HFF-Myc (cell line): ENCODE measurements around the gene ITIH2.
"Not testable (repeated sequence)": the region's sequence is repeated elsewhere in the genome, so short reads cannot be mapped to it uniquely, and the experiment has no call there.

Experiments used
- DNase-seq: peaks from one replicate; pipeline ENCODE4 v3.0.0-alpha.2; 2011; ENCODE audit warnings: low read depth; ENCODE audit errors: extremely low read depth
- H3K4me3 ChIP-seq: replicated peaks from 2 replicates; pipeline ENCODE4 v1.5.1; 2011; ENCODE audit warnings: low read depth, mild to moderate bottlenecking, control low read depth, low read length
- TF ChIP-seq, protein P1 (sequence below): IDR thresholded peaks from 2 replicates; pipeline ENCODE4 v1.5.1; 2012; ENCODE audit warnings: mild to moderate bottlenecking, low read depth, low read length, control low read depth; ENCODE audit errors: missing control alignments

ITIH2 gene

DNA sequence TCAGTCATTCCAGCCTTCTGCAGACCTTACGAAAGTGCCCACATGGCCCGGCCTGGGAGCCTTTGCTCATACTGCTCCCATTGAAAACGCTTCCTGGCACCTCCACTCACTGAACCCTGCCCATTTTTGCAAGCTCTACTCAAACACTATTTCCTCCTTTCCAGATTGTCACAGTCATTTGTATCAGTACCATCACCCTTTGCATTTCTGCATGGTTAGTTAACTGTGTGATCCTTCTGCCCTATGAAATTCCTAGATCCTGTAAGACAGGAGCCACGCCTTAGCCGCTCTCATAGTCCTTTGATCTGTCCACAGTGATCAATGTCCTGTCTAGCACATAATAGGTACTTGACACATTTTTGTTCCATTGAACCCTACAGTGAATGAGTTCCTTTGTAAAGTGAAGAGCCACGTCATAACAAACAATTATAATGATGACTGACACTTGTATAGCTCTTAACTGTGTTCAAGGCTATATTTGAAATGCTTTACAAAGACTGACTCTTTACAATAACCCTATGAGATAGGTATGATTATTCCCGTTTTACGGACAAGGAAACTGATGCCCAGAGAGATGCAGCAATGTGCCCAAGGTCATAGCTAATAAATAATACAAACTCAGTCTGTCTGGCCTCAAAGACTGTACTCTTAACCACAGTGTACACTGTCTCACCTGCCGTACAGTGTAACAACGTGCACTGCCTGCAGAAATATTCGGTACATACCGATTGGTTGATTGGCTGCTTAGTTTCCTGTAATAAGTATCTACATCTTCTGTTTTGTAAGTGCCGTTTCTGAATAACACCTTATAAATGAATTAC, 16.6 kb upstream of the ITIH2 start:
- DNase-seq = no peak
- TF ChIP-seq, protein P1, sequence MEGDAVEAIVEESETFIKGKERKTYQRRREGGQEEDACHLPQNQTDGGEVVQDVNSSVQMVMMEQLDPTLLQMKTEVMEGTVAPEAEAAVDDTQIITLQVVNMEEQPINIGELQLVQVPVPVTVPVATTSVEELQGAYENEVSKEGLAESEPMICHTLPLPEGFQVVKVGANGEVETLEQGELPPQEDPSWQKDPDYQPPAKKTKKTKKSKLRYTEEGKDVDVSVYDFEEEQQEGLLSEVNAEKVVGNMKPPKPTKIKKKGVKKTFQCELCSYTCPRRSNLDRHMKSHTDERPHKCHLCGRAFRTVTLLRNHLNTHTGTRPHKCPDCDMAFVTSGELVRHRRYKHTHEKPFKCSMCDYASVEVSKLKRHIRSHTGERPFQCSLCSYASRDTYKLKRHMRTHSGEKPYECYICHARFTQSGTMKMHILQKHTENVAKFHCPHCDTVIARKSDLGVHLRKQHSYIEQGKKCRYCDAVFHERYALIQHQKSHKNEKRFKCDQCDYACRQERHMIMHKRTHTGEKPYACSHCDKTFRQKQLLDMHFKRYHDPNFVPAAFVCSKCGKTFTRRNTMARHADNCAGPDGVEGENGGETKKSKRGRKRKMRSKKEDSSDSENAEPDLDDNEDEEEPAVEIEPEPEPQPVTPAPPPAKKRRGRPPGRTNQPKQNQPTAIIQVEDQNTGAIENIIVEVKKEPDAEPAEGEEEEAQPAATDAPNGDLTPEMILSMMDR = no peak
- H3K4me3 ChIP-seq = no peak overlapping the region

DNA sequence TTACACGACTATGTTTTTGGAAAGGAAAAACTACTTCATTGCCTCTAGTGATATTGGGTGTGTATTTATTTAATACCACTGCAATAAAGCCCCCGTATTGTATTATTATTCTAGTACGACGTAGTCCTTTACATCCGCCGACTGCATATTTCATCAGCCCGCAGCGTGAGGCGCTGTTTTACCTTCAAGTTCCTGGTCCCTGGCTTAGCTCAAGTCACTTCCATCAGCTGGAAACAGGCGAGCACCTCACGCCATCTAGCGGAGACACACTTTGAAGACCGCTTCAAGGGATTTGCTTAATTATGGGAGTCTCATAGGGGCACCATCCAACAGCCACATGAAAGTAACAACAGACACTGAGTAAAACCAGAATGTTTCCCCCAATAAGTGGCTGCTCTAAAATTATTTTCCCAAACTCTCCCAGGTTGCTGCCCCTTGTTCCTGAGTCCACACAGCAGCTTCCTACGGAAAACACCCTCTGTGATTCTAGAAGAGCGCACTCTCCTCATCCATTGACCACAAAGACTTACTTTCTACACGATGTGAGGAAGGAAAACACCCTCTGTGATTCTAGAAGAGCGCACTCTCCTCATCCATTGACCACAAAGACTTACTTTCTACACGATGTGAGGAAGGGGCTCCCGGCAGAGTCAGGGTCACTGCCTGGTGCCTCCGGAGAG, 15.7 kb upstream of the ITIH2 start:
- TF ChIP-seq, protein P1 = peak; percentile 84
- no peak overlapping the region for H3K4me3 ChIP-seq
- peak; percentile 60 for DNase-seq

DNA sequence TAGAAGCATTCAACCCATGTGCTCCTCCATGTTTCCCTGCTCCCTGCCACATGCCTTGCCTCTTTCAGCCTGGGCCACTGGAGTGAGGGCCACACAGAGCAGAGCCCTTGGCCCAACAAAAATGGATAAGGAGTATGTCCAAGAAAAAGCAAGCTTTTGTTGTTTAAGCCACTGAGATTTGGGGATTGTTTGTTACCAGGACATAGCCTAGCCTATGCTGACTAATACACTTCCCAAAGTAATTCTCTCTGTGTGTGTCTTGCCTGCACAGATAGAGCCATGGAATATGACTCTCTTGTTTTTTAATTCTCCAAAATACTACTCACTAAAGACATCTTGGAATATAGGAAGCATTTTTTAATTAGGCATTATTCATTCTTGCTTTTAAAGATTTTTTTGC, 13.5 kb upstream of the ITIH2 start:
- H3K4me3 ChIP-seq = no peak overlapping the region
- no peak for DNase-seq
- TF ChIP-seq, protein P1 = no peak

DNA sequence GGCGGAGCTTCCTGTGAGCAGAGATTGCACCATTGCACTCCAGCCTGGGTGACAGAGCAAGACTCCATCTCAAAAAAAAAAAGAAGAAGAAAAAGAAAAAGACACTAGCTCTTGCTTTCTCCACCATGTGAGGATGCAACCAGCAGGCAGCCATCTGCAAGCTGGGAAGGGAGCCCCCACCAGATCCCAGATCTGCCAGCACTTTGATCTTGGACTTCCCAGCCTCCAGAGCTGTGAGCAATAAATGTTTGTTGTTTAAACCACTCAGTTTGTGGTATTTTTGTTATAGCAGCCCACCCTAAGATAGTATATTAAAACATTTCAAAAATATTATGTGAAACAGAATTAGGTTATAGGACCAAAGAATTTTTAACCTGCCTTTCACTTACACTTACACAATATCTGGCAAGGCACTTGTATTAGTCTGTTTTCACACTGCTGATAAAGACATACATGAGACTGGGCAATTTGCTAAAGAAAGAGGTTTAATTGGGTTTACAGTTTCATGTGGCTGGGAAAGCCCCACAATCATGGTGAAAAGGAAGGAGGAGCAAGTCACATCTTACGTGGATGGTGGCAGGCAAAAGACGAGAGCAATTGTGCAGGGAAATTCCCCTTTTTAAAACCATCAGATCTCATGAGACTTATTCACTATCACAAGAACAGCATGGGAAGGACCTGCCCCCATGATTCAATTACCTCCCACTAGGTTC, 12.1 kb upstream of the ITIH2 start:
- not testable (repeated sequence) for DNase-seq

DNA sequence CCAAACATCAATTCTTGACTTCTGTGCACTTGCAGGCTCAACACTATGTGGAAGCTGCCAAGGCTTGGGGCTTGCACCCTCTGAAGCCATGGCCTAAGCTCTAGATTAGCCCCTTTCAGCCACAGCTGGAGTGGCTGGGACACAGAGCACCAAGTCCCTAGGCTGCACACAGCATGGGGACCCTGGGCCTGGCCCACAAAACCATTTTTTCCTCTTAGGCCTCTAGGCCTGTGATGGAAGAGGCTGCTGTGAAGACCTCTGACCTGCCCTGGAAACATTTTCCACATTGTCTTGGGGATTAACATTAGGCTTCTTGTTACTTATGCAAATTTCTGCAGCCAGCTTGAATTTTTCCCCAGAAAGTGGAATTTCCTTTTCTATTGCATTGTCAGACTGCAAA, 10.7 kb upstream of the ITIH2 start:
- H3K4me3 ChIP-seq, DNase-seq: not testable (repeated sequence)

More for the DNA sequence above, 12.1 kb upstream of the ITIH2 start:
- not testable (repeated sequence) for H3K4me3 ChIP-seq

DNA sequence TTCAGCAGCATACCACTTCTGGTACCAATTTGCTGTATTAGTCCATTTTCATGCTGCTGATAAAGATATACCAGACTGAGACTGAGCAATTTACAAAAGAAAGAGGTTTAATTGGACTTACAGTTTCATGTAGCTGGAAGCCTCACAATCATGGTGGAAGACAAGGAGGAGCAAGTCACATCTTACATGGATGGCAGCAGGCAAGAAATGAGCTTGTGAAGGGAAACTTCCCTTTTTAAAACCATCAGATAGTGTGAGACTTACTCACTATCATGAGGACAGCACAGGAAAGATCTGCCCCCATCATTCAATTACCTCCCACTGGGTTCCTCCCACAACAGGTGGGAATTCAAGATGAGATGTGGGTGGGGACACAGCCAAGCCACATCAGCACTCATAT, 9.9 kb upstream of the ITIH2 start:
- not testable (repeated sequence) for H3K4me3 ChIP-seq, DNase-seq

DNA sequence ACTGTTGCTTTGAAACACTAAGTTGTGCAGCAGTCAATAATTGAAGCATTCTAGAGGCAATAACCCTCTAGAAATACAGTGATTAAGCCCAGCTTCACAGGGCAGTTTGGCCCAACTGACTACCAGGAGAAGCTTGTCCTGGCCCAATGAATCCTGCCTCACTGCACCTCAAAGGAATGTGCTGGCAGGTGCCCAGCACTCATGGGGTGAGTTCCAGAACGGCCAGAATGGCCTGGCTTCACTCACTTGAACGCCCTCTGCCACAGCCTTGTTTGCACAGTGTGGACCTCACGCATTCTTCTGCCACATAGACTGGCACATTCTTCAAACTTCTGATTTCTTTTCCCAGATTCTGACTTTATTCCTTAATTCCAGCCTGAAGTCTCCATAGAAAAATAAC, 6.6 kb upstream of the ITIH2 start:
- H3K4me3 ChIP-seq = no peak overlapping the region
- no peak for DNase-seq
- TF ChIP-seq, protein P1 = no peak

DNA sequence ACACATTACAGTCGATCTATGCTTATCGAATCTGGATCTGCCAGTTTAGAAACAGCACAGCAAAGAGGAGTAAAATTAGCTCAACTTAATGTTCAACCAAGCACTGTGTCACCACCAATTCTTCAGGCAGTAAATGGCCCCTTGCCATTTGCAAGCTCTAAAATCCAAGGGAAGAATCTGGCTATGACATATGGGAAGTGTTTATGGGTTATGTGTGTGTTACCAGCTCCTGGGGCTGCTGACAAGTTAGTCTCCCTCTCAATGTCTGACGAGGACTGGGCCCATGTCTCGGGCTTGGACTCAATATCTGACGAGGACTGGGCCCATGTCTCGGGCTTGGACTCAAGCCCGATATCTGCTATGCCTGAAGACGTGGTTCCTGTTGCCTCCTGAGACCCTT, 5.7 kb upstream of the ITIH2 start:
- DNase-seq = no peak
- TF ChIP-seq, protein P1 = no peak

More for the DNA sequence above, 5.7 kb upstream of the ITIH2 start:
- H3K4me3 ChIP-seq = no peak overlapping the region
